SK-MEL-5 (cell line): Measurements from ENCODE around the gene DEFB114. TPM values are rescaled to one million over a fixed set of nuclear protein-coding genes. Genes with fewer than 3 reads are reported as not detected.
"Not testable (repeated sequence)": the region's sequence is repeated elsewhere in the genome, so short reads cannot be mapped to it uniquely, and the experiment has no call there.

Experiments
- DNase-seq: peaks from one replicate; pipeline ENCODE4 v3.0.0-alpha.2; 2016; ENCODE audit warnings: low read depth, low spot score
- in situ Hi-C: cut with HindIII; loops from 2 replicates; pipeline ENCODE4 v1.10.0; 2016; ENCODE audit warnings: low sequenced_read_pairs, high pct_unique_total_duplicates, low pct_unique_long_range_greater_than_20kb
- total RNA-seq: library from RNA; depleted of rRNA; stranded (reverse); fragments of >200 nt; shearing (Covaris generic); gene quantifications from 2 replicates; pipeline ENCODE4 v1.2.3, GENCODE V29; 2014

DEFB114 gene
- total RNA-seq, 1 experiment from 2014 or later = not detected

GRCh38 chr6:49946835-49947234 lies 17.1 kb downstream of the DEFB114 start:
- in situ Hi-C loops = no loop called here
- DNase-seq = no peak

GRCh38 chr6:49944068-49944467 lies 19.9 kb downstream of the DEFB114 start:
- in situ Hi-C loops, DNase-seq: not testable (repeated sequence)

- no peak for DNase-seq
- in situ Hi-C loops = no loop called here
Measured at GRCh38 chr6:49939993-49940498, 23.9 kb downstream of the DEFB114 start.

GRCh38 chr6:49937811-49938210 lies 26.2 kb downstream of the DEFB114 start:
- DNase-seq = no peak
- in situ Hi-C loops = no loop called here

GRCh38 chr6:49937017-49937416 lies 26.9 kb downstream of the DEFB114 start:
- DNase-seq = no peak
- in situ Hi-C loops = no loop called here

DNA sequence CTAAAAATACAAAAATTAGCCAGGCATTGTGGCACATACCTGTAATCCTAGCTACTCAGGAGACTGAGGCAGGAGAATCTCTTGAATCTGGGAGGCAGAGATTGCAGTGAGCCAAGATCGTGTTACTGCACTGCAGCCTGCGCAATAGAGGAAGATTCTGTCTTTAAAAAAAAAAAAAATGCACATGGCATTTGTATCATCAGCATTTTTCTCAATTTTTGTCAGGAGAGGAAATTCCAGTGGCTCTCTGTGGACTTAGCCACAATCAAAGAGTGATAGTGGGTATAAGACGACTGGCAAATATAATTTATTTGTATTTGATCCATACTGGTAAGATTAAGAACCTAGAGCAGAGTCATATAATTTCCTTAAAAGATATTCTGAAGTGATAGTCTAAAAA lies 28.6 kb downstream of the DEFB114 start:
- in situ Hi-C loops = no loop called here
- DNase-seq = no peak

- in situ Hi-C loops = no loop called here
- no peak for DNase-seq
Measured at GRCh38 chr6:49934770-49935169, 29.2 kb downstream of the DEFB114 start.

GRCh38 chr6:49933526-49933925 lies 30.4 kb downstream of the DEFB114 start:
- in situ Hi-C loops = no loop called here

DNA sequence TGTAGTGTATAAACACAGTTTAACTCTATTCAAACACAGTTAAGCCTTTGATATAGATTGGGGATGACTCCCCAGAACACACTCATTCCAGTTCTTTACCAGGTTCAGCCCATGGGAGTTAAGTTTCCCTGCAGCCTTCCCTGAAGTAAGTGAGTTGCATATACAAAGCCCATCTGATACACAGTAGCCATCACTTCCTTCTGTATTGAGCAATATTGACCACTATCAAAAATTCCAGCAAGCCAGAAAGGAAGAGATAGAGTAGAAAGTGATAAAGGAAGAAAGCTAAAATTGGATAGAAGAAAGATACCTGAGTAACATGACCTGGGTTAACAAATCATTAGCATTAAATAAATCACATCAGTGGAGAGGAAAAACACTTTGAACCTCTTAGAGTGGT lies 34.6 kb downstream of the DEFB114 start:
- DNase-seq = no peak
- in situ Hi-C loops = no loop called here

More at GRCh38 chr6:49933526-49933925, 30.4 kb downstream of the DEFB114 start:
- no peak for DNase-seq

DNA sequence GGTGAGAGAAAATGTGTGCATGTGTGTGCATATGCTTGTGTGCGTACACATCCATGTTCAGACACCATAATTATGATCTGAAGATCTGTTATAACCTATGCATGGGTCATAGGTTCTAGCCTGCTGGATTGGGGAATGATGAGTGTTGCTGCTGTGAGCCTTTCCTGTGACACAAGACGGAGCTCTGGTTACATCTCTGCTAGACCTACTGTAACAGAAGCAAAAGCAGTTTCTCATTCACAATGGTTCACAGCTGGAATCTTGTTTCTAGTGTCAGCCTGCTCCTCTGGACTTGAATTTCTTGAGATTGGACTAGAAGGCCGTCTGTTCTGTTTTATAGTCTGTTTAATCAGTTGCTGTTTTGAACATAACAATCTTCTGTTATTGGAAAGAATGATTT lies 40.1 kb downstream of the DEFB114 start:
- in situ Hi-C loops = no loop called here
- DNase-seq = peak; percentile 10

- DNase-seq = no peak
- in situ Hi-C loops = no loop called here
Measured at GRCh38 chr6:49919935-49920644, 43.9 kb downstream of the DEFB114 start.

GRCh38 chr6:49919261-49919660 lies 44.7 kb downstream of the DEFB114 start:
- DNase-seq = no peak
- in situ Hi-C loops = no loop called here

GRCh38 chr6:49918787-49919186 lies 45.2 kb downstream of the DEFB114 start:
- no peak for DNase-seq
- in situ Hi-C loops = no loop called here

GRCh38 chr6:49915035-49915434 lies 48.9 kb downstream of the DEFB114 start:
- in situ Hi-C loops = no loop called here

GRCh38 chr6:49913636-49914375 lies 50.2 kb downstream of the DEFB114 start:
- no peak for DNase-seq
- in situ Hi-C loops = no loop called here

More at GRCh38 chr6:49915035-49915434, 48.9 kb downstream of the DEFB114 start:
- DNase-seq = no peak

- in situ Hi-C loops = no loop called here
- DNase-seq = no peak
Measured at GRCh38 chr6:49912196-49912595, 51.8 kb downstream of the DEFB114 start.

DNA sequence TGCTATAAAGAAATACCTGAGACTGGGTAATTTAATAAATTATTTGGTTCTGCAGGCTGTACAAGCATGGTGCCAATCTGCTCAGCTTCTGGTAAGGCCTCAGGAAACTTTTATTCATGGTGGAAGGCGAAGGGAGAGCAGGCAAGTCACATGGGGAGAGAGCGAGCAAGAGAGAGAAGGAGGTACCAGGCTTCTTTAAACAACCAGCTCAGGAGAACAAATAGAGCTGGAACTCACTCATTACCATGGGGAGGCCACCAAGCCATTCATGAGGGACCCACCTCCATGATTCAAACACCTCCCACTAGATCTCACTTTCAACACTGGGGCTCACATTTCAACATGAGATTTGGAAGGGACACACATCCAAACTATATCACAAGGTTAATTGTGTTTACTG lies 52.7 kb downstream of the DEFB114 start:
- in situ Hi-C loops = no loop called here
- DNase-seq = no peak
